Renal cortical epithelial cell (primary cell): ENCODE data around the gene GAS5. TPM values are rescaled to one million over a fixed set of nuclear protein-coding genes. Genes with fewer than 3 reads are reported as not detected.
"Not testable (repeated sequence)": the region's sequence is repeated elsewhere in the genome, so short reads cannot be mapped to it uniquely, and the experiment has no call there.

Source experiments
- DNase-seq: peaks from one replicate; pipeline ENCODE4 v3.0.0-alpha.2; 2011; ENCODE audit warnings: low read depth
- total RNA-seq: library from RNA; depleted of rRNA; stranded (reverse); fragments of >200 nt; gene quantifications from 2 replicates; pipeline ENCODE4 v1.2.3, GENCODE V29; 2014

The GAS5 gene
- 249 and 435 TPM in 2 replicates for total RNA-seq

DNA sequence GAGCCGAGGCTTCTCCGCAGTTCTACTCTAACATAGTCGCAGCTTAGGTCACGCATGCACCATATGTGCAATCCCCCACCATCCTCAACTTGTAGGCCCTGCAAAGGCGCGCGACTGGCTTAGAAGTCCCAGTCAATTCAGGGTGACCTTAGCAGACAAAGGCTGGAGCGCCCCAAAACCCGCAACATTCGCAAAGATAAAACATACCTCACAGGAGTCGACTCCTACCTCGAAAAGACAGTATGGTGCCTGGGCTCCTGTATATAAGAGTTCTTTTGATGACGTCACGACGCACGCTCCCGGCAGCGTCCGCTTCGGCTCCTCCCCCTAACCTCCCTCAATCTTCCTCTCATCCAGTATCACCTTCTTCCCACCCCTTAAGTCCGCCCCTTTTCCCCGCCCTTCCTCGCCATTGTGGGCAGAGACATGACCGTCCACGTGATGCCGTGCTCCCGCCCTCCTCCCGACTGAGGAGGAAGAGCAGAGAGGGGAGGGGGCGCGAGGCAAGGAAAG is at the start of gene GAS5:
Gene GAS5 (minus strand): TSS at position 237 of the 513 bp plus-strand sequence.
- DNase-seq = peak; percentile 98

DNA sequence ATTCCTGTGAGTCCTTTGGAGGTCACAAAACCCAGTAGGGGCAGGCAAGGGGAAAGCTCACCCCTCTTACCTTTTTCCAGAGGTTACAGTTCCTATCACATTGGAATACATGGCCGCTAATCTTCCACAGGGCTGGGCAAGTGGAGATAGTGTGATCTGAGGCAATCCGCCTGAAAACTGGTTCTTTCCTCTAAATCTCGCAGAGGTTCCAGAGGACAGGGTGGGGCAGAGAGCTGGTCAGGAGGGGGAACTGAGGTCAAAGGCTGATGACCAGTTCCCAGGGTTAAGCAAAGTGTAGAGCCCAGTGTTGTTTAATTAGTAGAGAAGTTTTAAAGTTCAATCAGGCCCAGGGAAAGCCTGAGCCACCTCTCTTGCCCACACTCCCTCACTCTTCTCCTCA is 49.4 kb upstream of the GAS5 start, which contains the start of gene SERPINC1:
Gene SERPINC1 (minus strand): TSS at position 179 of the 400 bp plus-strand sequence. CDS start 68 bp downstream, at position 111.
- DNase-seq = no peak

DNA sequence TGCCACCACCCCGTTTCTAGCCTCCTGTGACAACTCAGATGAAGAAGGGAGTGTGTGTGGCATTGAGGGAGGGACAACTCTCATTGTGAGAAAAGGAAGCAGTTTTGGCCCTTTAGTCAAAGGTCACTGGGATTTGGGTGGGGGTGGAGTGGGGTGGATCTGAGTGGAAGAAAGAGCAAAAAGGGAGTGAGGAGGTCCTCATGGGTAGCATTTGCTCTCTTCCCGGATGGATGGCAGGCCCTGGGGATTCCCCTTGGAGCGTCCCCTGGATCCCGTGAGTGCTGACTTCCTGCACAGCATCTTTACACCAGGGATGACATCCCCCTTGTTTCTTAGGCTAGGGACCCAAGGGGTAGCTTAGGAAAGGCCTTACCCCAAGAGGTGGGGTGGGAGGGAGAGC is 48.9 kb upstream of the GAS5 start:
- no peak for DNase-seq

DNA sequence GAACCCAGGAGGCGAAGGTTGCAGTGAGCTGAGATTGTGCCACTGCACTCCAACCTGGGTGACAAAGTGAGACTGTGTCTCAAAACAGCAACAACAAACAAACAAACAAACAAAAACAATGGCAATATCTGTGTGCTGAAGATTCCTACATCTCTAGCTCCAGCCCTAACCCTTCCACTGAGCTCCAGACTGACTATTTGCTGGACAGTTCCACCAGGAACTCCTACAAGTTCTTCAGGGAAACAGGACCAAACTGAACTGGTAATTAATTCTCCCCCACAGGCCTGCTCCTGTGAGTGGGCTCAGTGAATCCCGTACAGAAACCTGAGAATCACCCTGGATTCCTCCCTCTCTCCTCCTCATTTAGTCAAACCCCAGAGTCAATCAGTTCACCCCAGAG is 47.8 kb upstream of the GAS5 start:
- DNase-seq = no peak

DNA sequence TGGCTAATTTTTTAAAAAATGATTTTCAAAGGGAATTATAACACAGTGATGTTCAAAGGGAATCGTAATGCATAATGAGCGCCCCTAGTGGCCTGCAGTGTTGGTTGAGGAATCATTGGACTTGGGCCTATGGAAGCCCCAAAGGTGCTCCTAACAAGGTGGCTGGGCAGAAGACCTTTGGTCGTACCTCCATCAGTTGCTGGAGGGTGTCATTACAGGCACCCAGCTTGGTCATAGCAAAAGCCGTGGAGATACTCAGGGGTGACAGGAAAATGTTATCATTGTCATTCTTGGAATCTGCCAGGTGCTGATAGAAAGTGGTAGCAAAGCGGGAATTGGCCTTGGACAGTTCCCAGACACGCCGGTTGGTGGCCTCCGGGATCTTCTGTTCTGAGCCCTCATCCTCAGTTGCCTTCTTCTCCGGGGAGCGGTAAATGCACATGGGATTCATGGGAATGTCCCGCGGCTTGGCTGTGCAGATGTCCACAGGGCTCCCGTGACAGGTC is 46.6 kb upstream of the GAS5 start:
- no peak for DNase-seq

DNA sequence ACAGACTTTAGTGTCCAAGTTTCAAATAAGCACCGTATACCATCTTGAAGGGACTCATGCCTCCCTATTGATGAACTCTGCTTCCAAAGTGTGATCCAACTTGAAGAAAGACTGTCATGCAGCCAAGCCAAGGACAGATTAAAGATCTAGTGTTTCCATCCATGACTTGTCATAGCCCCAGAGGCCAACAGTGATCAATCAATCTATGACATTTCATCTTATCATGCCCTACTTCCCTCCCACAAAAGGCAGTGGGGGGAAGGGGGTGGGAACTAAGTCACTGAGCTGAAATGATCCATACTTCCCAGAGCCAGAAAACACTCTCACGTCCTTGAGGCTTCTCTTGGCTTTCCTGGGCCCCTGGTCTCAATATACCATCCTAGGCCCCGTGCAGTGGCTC is 45.3 kb upstream of the GAS5 start:
- no peak for DNase-seq

DNA sequence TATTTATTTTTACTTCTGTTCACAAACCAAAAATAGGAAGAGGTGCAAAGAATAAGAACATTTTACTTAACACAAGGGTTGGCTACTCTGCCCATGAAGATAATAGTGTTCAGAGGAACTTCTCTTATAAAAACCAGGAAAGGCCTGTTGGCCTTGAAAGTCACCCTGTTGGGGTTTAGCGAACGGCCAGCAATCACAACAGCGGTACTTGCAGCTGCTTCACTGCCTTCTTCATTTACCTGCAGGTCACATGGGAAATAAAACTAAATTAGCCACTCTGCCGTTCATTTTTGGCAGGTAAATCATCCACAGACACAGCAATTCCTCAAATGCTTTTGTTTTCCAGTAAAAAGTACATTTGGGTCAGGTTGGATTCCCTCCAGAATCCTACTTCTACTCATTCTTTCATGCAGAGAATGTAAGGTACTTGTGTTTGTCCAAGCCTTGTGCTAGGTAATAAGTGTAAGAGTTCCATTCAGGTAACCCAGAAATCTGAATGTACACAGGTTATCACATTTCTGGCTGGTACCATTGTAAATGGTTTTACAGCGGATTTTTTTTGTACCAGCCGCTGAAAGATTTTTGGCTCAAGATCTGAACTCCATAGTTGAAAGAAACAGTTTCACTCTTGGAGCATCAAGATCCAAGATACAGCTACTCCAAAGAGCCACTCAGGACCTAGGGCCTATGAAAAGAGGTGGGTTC is 36.2 kb upstream of the GAS5 start:
- peak; percentile 15 for DNase-seq

DNA sequence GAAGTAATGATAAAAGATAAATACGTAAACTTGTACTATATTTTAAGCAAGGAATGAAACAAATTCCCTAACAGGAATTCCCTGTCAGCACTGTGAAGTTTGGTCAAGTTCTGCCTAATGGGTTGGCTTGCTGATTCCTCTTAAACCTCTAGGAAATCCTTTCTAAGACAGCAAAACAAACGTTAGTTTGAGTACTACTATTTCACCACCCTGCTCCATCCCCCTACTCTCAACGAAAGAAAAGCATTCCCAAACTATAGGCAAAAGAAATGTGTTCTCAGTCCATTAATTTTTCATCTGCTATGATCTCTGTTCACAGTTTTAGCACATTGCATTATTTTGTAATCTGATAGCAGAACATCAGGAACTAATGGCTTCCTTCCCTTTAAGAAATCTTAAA is 33.2 kb upstream of the GAS5 start:
- no peak for DNase-seq

DNA sequence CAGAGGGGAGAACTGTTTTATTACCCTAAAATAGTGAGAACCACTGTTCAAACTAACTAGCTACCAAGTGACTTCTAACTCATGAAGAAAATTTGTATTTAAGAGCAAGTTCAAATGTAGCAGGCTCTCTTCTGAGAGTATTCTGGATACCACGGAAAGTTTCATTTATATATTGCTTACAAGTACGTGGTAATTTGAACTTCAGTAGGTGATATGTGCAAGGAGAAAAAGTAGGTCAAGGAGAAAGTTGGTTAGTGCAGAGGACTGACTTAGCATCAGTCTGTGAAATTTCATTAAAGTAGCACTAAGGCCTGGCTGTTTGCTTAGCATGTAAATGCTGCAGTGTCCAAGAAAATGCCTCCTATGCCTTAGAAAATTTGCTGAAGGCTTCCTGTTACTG is 32.6 kb upstream of the GAS5 start:
- no peak for DNase-seq

DNA sequence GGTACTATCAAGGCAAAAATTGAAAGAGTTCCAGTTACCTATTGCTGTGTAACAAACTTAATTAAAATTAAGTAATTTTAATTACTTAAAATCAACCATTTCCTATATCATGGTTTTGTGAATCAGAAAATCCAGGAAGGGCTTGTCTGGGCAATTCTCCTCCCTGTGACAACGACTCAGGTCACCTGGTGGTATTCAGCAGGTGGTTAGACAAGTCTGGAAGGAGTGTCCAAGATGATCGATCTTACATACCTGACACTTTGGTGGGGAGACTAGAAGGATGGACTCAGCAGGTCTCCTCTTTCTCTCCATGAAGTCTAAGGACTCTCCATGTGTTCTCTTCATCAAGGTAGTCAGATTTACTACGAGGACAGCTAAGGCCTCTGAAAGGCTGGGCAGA is 26.4 kb upstream of the GAS5 start:
- no peak for DNase-seq

DNA sequence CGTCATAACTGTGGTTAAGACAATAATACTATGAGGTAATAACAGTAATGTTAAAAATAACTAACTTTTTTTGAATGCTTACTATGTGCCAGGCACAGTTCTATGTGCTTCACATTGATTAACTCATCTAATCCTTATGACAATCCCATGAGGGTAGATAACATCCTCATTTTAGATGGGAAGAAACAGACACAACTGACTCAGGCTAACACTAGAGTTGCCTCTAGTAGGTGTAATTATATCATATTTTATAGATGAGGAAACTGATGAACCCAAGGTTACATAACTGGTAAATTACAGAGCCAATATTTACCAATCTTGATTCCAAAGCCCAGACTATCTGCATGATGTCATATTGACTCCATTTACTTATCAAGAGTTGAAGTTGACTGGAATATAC is 25.8 kb upstream of the GAS5 start:
- no peak for DNase-seq

DNA sequence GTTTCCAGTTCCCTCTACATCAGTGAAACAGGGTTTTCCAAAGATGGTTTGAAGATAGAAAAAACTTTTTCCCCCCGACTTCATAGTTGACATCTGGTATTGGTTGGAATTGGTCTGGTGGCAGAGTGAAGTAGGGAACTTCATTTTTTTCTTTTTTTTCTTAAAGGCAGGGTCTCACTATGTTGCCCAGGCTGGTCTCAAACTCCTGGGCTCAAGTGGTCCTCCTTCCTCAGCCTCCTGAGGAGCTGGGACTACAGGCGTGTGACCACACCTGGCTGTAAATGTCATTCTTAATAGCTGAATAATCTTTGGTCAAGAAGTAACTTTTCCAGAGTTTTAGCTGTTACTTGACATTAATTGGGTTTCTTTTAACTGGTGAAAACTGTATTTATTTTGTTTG is 22.1 kb upstream of the GAS5 start:
- no peak for DNase-seq

DNA sequence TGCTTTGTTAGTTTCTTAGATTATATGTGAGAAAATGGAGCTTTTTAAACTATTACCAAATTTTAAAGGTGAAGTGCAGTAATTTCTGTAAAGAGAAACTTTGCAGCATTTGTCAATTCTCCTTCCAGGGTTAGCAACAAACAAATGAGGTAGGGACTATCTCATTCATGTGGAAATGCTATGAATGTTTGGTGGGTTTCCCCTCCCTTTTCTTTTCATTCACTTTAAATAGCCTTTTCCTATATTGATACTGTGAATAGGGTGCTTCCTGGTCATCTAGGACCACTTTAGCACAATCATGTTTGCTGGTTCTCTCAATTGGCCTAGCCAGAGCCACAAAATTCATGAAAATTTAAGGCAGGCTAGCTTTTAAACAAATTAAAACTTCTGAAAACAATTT is 21.0 kb upstream of the GAS5 start:
- DNase-seq = no peak

DNA sequence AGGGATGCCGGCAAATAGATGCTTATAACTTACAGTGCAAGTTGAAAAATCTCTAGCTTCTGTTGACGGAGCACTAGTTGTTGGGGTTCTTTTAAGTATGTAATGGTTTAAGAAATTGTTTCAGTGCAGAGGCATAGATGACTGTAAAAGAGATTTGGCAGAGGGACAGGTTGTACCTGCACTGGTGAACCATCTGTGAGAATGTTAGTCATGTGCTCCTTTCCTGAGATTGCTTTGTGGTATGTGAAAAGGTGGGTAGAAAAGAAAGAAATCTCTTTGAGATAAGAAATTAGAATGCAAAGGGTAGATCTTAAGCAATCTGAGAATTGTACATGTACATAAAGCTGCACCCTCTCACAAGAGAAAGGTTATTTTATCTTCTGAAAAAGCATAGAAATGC is 19.8 kb upstream of the GAS5 start:
- DNase-seq = no peak

DNA sequence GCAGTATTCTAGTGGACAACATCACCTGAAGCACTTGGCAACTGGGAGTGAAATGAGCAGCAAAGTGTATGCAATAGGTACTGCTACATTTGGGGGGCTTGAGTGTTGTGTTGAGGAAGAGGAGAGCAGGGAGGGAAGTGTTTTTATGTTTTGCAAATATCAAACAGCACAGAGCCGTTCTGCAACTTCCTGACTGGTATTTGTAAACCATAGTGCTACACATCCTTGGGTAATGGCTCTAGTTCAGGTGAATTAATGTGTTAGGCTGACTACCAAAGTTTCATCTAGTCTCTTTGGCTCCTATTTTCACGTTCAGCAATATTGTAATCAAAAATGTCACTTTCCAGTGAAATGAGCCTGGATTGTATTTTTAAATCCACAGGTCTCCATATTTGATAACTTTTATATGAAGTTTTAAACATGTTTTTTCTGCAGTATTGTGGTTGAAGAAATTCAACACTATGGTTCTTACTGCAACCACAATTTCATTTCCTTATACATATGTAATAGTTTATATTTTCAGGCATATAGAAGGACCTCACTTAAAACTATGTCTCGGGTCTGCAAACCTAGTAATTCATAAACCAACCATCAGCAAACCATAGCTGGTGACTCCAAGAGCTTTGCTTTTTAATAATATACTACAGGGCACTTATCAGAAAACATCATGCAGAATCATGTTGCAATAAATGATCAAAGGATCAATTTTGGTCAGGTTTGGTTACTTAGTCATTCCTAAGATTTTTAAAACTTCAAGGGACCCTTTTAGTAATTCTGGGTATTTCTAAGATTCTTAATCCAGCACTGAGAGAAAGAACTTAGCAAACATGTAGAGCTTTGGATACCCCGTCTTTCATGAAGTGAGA is 19.2 kb upstream of the GAS5 start:
- no peak for DNase-seq

DNA sequence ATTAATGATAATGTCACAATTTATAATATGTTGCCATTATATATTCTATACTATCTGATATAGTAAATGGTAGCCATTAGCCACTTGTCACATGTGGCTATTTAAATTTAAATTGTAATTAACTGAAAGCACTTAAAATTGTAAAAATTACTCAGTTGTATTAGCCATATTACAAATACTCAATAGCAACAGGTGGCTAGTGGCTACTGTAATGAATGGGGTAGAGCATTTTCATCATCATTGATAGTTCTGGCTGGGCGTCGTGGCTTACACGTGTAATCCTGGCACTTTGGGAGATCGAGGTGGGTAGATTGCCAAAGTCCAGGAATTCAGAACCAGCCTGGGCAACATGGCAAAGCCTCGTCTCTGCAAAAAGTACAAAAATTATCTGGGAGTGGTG is 16.9 kb upstream of the GAS5 start:
- DNase-seq = no peak

DNA sequence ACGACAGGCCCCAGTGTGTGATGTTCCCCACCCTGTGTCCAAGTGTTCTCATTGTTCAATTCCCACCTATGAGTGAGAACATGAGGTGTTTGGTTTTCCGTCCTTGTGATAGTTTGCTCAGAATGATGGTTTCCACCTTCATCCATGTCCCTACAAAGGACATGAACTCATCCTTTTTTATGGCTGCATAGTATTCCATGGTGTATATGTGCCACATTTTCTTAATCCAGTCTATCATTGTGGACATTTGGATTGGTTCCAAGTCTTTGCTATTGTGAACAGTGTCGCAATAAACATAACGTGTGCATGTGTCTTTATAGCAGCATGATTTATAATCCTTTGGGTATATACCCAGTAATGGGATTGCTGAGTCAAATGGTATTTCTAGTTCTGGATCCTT is 13.3 kb upstream of the GAS5 start:
- not testable (repeated sequence) for DNase-seq

DNA sequence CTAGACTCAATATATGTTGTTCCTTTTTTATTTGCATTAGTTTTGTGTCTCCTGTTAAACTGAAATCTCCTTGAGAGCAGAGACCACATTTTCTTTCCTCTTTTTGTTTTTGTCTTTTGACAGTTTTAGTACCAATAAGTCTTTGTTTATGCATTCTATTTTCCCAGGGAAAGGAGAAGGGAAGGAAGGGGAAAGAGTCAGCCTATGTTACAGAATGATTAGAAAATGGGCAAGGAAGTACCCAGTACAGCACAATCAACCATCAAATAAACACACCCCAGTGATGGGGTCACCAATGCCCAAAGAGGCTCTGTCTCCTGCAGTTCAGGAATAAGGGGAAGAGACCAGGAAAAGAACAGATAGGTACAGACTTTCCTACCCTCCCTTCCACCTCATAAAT is 10.5 kb upstream of the GAS5 start:
- DNase-seq = no peak

DNA sequence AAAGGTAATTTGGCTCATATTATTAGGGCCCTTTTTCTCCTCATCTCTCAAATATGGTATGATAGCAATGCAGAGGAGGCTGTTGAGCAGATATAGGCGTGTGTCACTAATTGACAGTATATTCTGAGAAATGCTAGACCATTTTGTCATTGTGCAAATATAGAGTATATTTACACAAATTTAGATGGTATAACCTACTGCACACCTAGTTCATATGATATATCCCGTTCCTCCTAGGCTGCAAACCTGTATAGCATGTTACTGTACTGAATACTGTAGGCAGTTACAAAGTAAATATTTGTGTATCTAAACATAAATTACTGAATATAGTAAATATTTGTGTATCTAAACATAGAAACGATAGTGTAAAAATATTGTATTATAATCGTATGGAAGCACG is 8.9 kb upstream of the GAS5 start:
- no peak for DNase-seq

DNA sequence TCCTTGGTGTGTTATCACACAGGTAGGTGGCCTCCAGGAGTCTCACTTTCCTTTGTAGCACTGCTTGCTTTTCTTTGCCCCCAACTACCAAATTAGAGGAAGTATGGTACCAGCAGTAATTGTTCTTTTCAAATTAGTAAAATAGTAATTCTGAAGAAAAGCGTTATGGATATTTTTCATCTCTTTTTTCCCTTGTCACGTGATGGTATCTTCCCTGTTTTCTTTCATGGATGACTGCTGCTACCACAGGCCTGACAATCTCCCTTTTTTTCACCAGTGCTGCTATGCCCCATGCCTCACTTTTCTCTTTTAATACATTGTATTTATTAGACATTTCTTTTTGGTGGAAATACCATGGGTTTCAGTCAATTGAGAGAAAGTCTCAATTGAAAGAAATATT is 3.7 kb upstream of the GAS5 start:
- DNase-seq = no peak

DNA sequence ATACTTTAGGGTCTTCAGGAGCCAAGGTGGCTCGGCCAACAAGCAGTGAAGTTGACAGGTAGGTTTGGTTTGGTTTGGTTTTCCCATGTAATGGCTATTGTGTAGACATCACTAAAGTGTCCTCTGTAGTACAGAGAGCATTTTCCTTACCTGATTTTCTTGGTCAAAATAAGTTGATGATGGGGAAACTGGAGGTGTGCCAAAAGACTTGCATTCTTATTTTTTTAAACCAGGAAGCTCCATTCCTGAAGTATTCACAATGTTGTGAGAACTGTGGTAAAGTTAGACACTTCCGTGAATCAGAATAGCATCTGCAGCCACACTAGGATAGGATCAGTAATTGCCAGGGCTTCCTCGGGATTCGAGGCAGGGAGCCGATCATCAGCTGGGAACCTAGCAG is 3.3 kb upstream of the GAS5 start:
- DNase-seq = no peak

DNA sequence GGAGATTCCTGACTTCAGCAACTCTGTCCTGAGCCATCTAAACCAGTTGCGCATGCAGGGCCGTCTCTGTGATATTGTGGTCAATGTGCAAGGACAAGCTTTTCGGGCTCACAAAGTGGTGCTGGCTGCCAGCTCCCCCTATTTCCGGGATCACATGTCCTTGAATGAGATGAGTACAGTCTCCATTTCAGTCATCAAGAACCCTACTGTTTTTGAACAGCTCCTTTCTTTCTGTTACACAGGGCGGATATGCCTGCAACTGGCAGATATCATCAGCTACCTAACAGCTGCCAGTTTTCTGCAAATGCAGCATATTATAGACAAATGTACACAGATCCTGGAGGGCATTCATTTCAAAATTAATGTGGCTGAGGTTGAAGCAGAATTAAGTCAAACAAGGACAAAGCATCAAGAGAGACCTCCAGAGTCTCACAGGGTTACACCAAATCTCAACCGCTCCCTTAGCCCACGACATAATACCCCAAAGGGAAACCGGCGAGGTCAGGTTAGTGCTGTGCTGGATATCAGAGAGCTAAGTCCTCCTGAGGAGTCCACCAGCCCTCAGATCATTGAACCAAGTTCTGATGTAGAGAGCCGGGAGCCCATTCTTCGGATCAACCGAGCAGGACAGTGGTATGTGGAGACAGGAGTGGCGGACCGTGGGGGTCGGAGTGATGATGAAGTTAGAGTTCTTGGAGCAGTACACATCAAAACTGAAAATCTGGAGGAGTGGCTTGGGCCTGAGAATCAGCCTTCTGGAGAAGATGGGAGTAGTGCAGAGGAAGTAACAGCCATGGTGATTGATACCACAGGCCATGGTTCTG is 2.7 kb upstream of the GAS5 start:
- DNase-seq = no peak
